IPS DF 6.9 (cell line): ENCODE measurements around the gene UBE2H.
"Not testable (repeated sequence)": the region's sequence is repeated elsewhere in the genome, so short reads cannot be mapped to it uniquely, and the experiment has no call there.

Experiments used
- DNase-seq: peaks from one replicate; pipeline ENCODE4 v3.0.0-alpha.2; 2013; ENCODE audit warnings: low read depth, low spot score
- H3K27ac ChIP-seq: one replicate; pipeline ENCODE4 v1.5.1; 2013; ENCODE audit warnings: low read length, control low read depth
- H3K27me3 ChIP-seq: 2 replicates; pipeline ENCODE4 v1.6.1; 2013; ENCODE audit warnings: mild to moderate bottlenecking, low read length; ENCODE audit not compliant: control insufficient read depth, insufficient read depth
- H3K36me3 ChIP-seq: 2 replicates; pipeline ENCODE4 v1.6.1; 2013; ENCODE audit warnings: low read length; ENCODE audit not compliant: control insufficient read depth, insufficient read depth
- H3K4me1 ChIP-seq: 2 replicates; pipeline ENCODE4 v1.6.1; 2013; ENCODE audit warnings: low read length; ENCODE audit not compliant: control insufficient read depth, insufficient read depth
- H3K4me3 ChIP-seq: 2 replicates; pipeline ENCODE4 v1.5.1; 2013; ENCODE audit warnings: mild to moderate bottlenecking, low read length
- H3K9me3 ChIP-seq: 2 replicates; pipeline ENCODE4 v1.6.1; 2013; ENCODE audit warnings: low read length, inconsistent platforms; ENCODE audit not compliant: control insufficient read depth, insufficient read depth
- WGBS: extraction: QIAGEN DNeasy Blood & Tissue Kit; methylation state at CpG from one replicate; pipeline ENCODE4 v1.1.7; 2013; ENCODE audit warnings: mixed read lengths, missing lambda C conversion rate; ENCODE audit not compliant: insufficient read length, insufficient coverage; 5-methylcytosine and 5-hydroxymethylcytosine counted together

The UBE2H gene

DNA sequence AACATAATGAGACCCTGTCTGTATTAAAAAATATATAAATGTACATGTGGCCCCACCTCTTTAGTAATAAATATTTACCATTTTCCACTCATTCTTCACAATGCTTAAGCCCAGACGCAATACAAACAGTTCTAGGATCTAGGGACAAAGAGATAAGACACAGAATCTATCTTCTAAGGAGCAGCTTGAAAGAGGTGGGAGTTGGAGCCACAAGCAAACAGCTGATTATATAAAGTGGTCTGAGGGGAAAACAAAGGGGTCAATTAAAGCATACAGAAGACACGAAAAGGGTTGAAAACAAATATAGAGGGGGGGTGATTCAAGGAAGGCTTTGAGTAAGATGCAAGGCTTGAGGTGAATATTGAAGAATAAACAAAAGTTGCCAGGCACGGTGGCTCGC lies 43.1 kb downstream of the UBE2H start:
- no peak for DNase-seq
- no CpG with 5 or more reads among the region's 4 CpGs for WGBS
- Histone ChIP-seq H3K9me3 (no peaks in the 10 kb centered on the region), H3K4me1 (peaks cover 3% of the 10 kb centered on the region; the same call in 1 of the 2 replicates), H3K27me3 (no peaks in the 10 kb centered on the region), H3K27ac (no peak overlapping the region), H3K4me3 (no peak overlapping the region), H3K36me3 (no peaks in the 10 kb centered on the region)

- Histone ChIP-seq H3K9me3 (no peaks in the 10 kb centered on the region), H3K36me3 (no peaks in the 10 kb centered on the region), H3K27me3 (no peaks in the 10 kb centered on the region), H3K4me3 (no peak overlapping the region), H3K4me1 (peaks cover 3% of the 10 kb centered on the region; the same call in 1 of the 2 replicates), H3K27ac (no peak overlapping the region)
- DNase-seq, result no peak
- no CpG with 5 or more reads among the region's 1 CpG for WGBS
These were observed 44.6 kb downstream of the UBE2H start for GRCh38 chr7:129908181-129908580.

DNA sequence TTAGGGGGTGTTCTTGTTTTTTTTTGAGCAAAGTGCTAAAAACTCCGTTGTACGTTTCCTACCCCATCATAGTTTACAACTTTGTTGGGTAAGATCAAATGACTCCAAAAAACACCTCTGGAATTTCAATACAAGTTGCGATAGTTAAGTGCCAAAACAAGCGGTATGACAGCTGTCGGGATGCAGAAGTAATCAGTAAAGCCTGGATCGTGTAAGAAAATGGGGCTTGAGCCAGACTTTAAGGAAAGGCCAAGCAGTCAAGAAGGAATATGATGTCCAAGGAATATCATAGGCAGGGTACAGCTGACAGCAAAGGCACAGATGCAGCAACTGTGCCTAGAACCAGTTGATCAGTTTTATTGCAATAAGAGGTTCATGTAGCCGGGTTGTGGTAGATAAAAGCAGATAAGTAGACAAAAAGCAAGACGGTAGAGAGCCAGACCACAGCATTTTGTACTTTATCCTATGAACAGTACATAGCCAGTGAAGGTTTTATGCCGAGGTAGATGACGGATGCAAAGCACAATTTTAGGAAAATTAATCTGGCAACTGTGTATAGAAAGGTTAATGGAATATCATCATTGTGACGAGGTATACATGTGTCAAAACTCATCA lies 45.5 kb downstream of the UBE2H start:
- no CpG with 5 or more reads among the region's 11 CpGs for WGBS
- Histone ChIP-seq H3K4me3 (no peak overlapping the region), H3K4me1 (peaks cover 3% of the 10 kb centered on the region; the same call in 1 of the 2 replicates), H3K36me3 (no peaks in the 10 kb centered on the region), H3K27me3 (no peaks in the 10 kb centered on the region), H3K9me3 (no peaks in the 10 kb centered on the region), H3K27ac (no peak overlapping the region)
- DNase-seq, result no peak

DNA sequence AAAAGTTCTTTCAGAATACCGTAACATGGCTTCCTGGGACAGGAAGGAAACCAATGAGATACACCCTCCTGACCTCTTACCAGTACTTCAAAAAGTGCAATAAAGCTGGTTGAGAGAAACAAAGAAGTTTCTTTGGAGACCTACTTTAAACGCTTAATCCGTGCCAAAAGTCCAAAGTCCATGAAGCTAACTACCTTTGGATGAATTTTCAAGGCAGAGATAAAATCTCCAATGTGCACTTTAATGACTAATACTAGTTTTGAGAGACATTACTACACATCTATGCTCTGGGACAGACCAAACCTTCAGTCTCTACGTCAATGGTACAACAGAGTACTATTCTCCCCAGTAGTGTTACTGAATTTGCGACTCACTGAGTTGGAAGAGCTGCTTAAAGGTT lies 46.1 kb downstream of the UBE2H start:
- no peak for DNase-seq
- WGBS, result no CpG with 5 or more reads among the region's 5 CpGs
- Histone ChIP-seq H3K27me3 (no peaks in the 10 kb centered on the region), H3K27ac (no peak overlapping the region), H3K4me3 (no peak overlapping the region), H3K4me1 (peaks cover 3% of the 10 kb centered on the region; the same call in 1 of the 2 replicates), H3K36me3 (no peaks in the 10 kb centered on the region), H3K9me3 (no peaks in the 10 kb centered on the region)

GRCh38 chr7:129903935-129904334 lies 48.8 kb downstream of the UBE2H start:
- peaks cover 3% of the 10 kb centered on the region; the same call in 1 of the 2 replicates for H3K4me1 ChIP-seq
- no peak overlapping the region for H3K27ac ChIP-seq
- WGBS, result no CpG with 5 or more reads among the region's 5 CpGs
- H3K27me3 ChIP-seq, result no peaks in the 10 kb centered on the region
- H3K9me3 ChIP-seq, result no peaks in the 10 kb centered on the region
- no peaks in the 10 kb centered on the region for H3K36me3 ChIP-seq
- no peak overlapping the region for H3K4me3 ChIP-seq
- no peak for DNase-seq

- H3K27me3 ChIP-seq, result no peaks in the 10 kb centered on the region
- no peak for DNase-seq
- no CpG with 5 or more reads among the region's 8 CpGs for WGBS
These were observed 49.9 kb downstream of the UBE2H start for GRCh38 chr7:129902788-129903422.

GRCh38 chr7:129898502-129899160 lies 54.1 kb downstream of the UBE2H start:
- WGBS, result no CpG with 5 or more reads among the region's 5 CpGs
- Histone ChIP-seq H3K9me3 (no peaks in the 10 kb centered on the region), H3K4me1 (no peaks in the 10 kb centered on the region), H3K4me3 (no peak overlapping the region), H3K36me3 (no peaks in the 10 kb centered on the region; the same call in 1 of the 2 replicates), H3K27ac (no peak overlapping the region), H3K27me3 (no peaks in the 10 kb centered on the region)
- DNase-seq, result no peak

More at GRCh38 chr7:129902788-129903422, 49.9 kb downstream of the UBE2H start:
- Histone ChIP-seq H3K9me3 (no peaks in the 10 kb centered on the region), H3K4me1 (0 out of 2 replicates have a peak, but pooled peaks cover 1% of the 10 kb centered on the region), H3K27ac (no peak overlapping the region), H3K4me3 (no peak overlapping the region), H3K36me3 (no peaks in the 10 kb centered on the region; the same call in 1 of the 2 replicates)

DNA sequence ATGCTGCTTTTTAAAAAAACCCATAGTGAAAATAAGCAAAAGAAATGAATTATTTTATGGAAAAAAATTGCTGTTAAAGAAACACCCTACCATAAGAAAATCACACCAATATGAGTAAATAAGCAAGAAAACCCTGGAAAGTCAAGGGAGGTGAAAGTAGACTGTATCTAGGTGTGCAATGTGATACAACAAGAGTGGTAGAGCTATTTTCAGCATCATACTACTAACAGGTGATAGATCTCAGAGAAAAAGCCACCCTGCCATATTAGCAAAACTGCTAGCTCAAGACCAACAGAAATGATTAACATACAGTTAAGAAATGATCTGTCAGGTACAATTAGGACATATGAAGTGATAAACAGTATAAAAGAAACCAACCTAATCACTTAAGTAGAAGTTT lies 54.8 kb downstream of the UBE2H start:
- no peak for DNase-seq
- no peaks in the 10 kb centered on the region; the same call in 1 of the 2 replicates for H3K36me3 ChIP-seq
- no peaks in the 10 kb centered on the region for H3K27me3 ChIP-seq
- no peak overlapping the region for H3K4me3 ChIP-seq
- no peaks in the 10 kb centered on the region for H3K9me3 ChIP-seq
- no peaks in the 10 kb centered on the region for H3K4me1 ChIP-seq
- H3K27ac ChIP-seq, result no peak overlapping the region

GRCh38 chr7:129896568-129897382 lies 56.0 kb downstream of the UBE2H start:
- no peak for DNase-seq
- Histone ChIP-seq H3K4me3 (no peak overlapping the region), H3K9me3 (no peaks in the 10 kb centered on the region), H3K36me3 (no peaks in the 10 kb centered on the region; the same call in 1 of the 2 replicates), H3K4me1 (no peaks in the 10 kb centered on the region), H3K27ac (no peak overlapping the region), H3K27me3 (no peaks in the 10 kb centered on the region)
- WGBS, result no CpG with 5 or more reads among the region's 6 CpGs

DNA sequence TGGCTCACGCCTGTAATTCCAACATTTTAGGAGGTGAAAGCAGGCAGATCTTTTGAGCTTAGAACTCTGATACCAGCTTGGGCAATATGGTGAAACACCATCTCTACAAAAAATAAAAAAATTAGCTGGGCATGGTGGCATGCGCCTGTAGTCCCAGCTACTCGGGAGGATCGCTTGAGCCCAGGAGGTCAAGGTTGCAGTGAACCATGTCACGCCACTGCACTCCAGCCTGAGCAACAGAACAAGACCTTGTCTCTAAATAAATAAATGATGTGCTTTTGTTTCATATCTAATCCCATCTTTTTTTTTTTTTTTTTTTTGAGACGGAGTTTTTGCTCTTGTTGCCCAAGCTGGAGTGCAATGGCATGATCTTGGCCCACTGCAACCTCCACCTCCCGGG lies 58.6 kb downstream of the UBE2H start:
- not testable (repeated sequence) for DNase-seq, H3K9me3 ChIP-seq, H3K4me1 ChIP-seq, H3K4me3 ChIP-seq, H3K27me3 ChIP-seq, H3K36me3 ChIP-seq, H3K27ac ChIP-seq
- WGBS, result no CpG with 5 or more reads among the region's 7 CpGs
